ENCODE measurements around the gene SEC61B. TPM values are rescaled to one million over a fixed set of nuclear protein-coding genes. Genes with fewer than 3 reads are reported as not detected.

Gene SEC61B
- total RNA-seq (2021) (153 to 167 TPM (median 156 TPM) in 3 replicates), Bru-seq, nascent RNA (percentile 92 among the genes with signal in this experiment)
- long read RNA-seq, experiment 1, transcript SEC61B-201 (4 exons, 545 nt), result major isoform, 142 of 152 reads
- long read RNA-seq, experiment 1, partial matches to known transcripts, result 2 of 152 reads
- long read RNA-seq, experiment 1, other reads (novel, unspliced or antisense), result 8 of 152 reads
- long read RNA-seq, experiment 2, transcript SEC61B-201 (4 exons, 545 nt), result major isoform, 186 of 207 reads
- long read RNA-seq, experiment 2, partial matches to known transcripts, result 19 of 207 reads
- long read RNA-seq, experiment 2, other reads (novel, unspliced or antisense), result 2 of 207 reads
- long read RNA-seq, experiment 3, transcript SEC61B-201 (4 exons, 545 nt), result major isoform, 11 of 16 reads
- long read RNA-seq, experiment 3, partial matches to known transcripts, result 0 of 16 reads
- long read RNA-seq, experiment 3, other reads (novel, unspliced or antisense), result 5 of 16 reads

- ChIA-PET CTCF (interaction anchor here (0.5 to 3.0 kb wide), 8 partner anchors 10 to 603 kb away, joined by 3 to 31 read pairs (median 4); no protein-coding TSS in a partner anchor), POLR2A (interaction anchor here (0.8 to 1.7 kb wide), 6 partner anchors 10 to 218 kb away, joined by 3 to 11 read pairs (median 4); no protein-coding TSS in a partner anchor)
- DNase-seq (ENCODE audit: low spot score) (peak; percentile 93), ATAC-seq (peak; percentile 94)
- Mint-ChIP-seq H3K36me3 (peaks cover 26% of the 10 kb centered on the region), H3K27ac (peak within 1 kb of the TSS; percentile 100), H3K9me3 (no peaks in the 10 kb centered on the region), H3K4me1 (peaks cover 29% of the 10 kb centered on the region), H3K27me3 (ENCODE audit: low read depth) (no peaks in the 10 kb centered on the region), H3K4me3 (peak within 1 kb of the TSS; percentile 95)
- TF ChIP-seq FOXP1 (CRISPR knock-in tag; IDR thresholded peaks at IDR 0.05; ENCODE audit: borderline replicate concordance) (peak; percentile 89; the same call in 1 of the 2 replicates), E2F1 (CRISPR knock-in tag; IDR thresholded peaks at IDR 0.05) (no peak), ELF4 (CRISPR knock-in tag; IDR thresholded peaks at IDR 0.05; ENCODE audit: low read depth) (no peak), ZNF425 (CRISPR knock-in tag; conservative IDR thresholded peaks at IDR 0.05) (no peak), IRF1 (CRISPR knock-in tag; IDR thresholded peaks at IDR 0.05) (no peak), OVOL2 (CRISPR knock-in tag; IDR thresholded peaks at IDR 0.05; ENCODE audit: borderline replicate concordance) (no peak), NR2C2 (CRISPR knock-in tag; IDR thresholded peaks at IDR 0.05) (no peak), MYBL2 (CRISPR knock-in tag; IDR thresholded peaks at IDR 0.05) (no peak), CDX4 (CRISPR knock-in tag; IDR thresholded peaks at IDR 0.05; ENCODE audit: borderline replicate concordance) (no peak), JUN (CRISPR knock-in tag; IDR thresholded peaks at IDR 0.05) (peak; percentile 80; the same call in 1 of the 2 replicates), ZSCAN18 (CRISPR knock-in tag; IDR thresholded peaks at IDR 0.05) (no peak), ZNF219 (CRISPR knock-in tag; IDR thresholded peaks at IDR 0.05; ENCODE audit: borderline replicate concordance) (no peak), AFF4 (CRISPR knock-in tag; IDR thresholded peaks at IDR 0.05; ENCODE audit: borderline replicate concordance) (no peak), ZNF263 (CRISPR knock-in tag; IDR thresholded peaks at IDR 0.05; ENCODE audit: low read depth) (no peak), ZNF416 (CRISPR knock-in tag; IDR thresholded peaks at IDR 0.05) (no peak), SP1 (CRISPR knock-in tag; conservative IDR thresholded peaks at IDR 0.05) (peak; percentile 77), MXD4 (CRISPR knock-in tag; IDR thresholded peaks at IDR 0.05; ENCODE audit: borderline replicate concordance) (no peak), ZNF512 (CRISPR knock-in tag; IDR thresholded peaks at IDR 0.05; ENCODE audit: borderline replicate concordance) (no peak), AR (CRISPR knock-in tag; IDR thresholded peaks at IDR 0.05) (no peak)
Observed at GRCh38 chr9:99221621-99222415, at the start of gene SEC61B, which contains the start of gene ALG2. Gene SEC61B (plus strand): TSS chr9:99222282. CDS start chr9:99222364, 82 bp downstream. Gene ALG2 (minus strand): TSS chr9:99221942. CDS start chr9:99221894, 48 bp downstream.

Data from WTC11 (cell line).